Ovary (tissue), 9 donors: ENCODE measurements around the gene XYLT1. TPM values are rescaled to one million over a fixed set of nuclear protein-coding genes. Genes with fewer than 3 reads are reported as not detected.

Experiments used
- DNase-seq, 5 donors: peaks; one replicate each; pipeline ENCODE4 v3.0.0-alpha.2; 2019 to 2020
- H3K27ac ChIP-seq, 2 donors: fragments of 200-600 bp; one replicate each; pipeline versions ENCODE4 v1.5.1 to v1.8.0; 2019 to 2022
- H3K27me3 ChIP-seq: fragments of 200-600 bp; one replicate; pipeline ENCODE4 v1.8.0; 2022
- H3K36me3 ChIP-seq: fragments of 200-600 bp; sonication (generic); one replicate; pipeline ENCODE4 v1.5.1; 2019
- H3K4me1 ChIP-seq: one replicate; pipeline ENCODE4 v1.8.1; 2013; ENCODE audit warnings: mild to moderate bottlenecking, moderate library complexity; ENCODE audit not compliant: insufficient read depth
- H3K4me3 ChIP-seq: fragments of 200-600 bp; sonication (generic); one replicate; pipeline ENCODE4 v1.5.1; 2017
- H3K9me3 ChIP-seq, 2 donors: fragments of 200-600 bp in 1 of 2; sonication (generic) in 1 of 2; one replicate each; pipeline versions ENCODE4 v1.5.1 to v1.8.1; 2013 to 2019; ENCODE audit warnings: mild to moderate bottlenecking in 1 of 2, moderate library complexity in 1 of 2
- EP300 ChIP-seq: sonication (generic); formaldehyde crosslinking; IDR thresholded peaks from one replicate; pipeline ENCODE4 v1.6.1; 2017; ENCODE audit warnings: antibody characterized with exemption
- POLR2A ChIP-seq: fragments of 450-650 bp; IDR thresholded peaks from one replicate; pipeline ENCODE4 v1.6.1; 2017; ENCODE audit warnings: antibody characterized with exemption, mild to moderate bottlenecking, moderate library complexity
- WGBS, 3 donors: extraction: QIAGEN DNeasy Blood & Tissue Kit in 1 of 3; methylation state at CpG; one replicate each; pipeline versions ENCODE4 v1.1.5 to v1.1.7; 2013 to 2017; 5-methylcytosine and 5-hydroxymethylcytosine counted together
- intact Hi-C, 4 donors: fragments of 100-400 bp; cut with DNase I; formaldehyde crosslinking; loops; one replicate each; pipeline versions ENCODE4 v1.11.0 to v1.15.1; 2022 to 2023
- polyA plus RNA-seq, 2 donors: library from polyadenylated mRNA; stranded (reverse); fragments of 200-250 nt in 1 of 2; fragments of 350-450 nt in 1 of 2; fragmentation: Illumina TruSeq in 1 of 2; extraction: RNeasy Lipid Tissue Mini Kit (QIAGEN cat#74804) in 1 of 2; gene quantifications; one replicate each; pipeline ENCODE4 v1.2.3, GENCODE V29; 2013 to 2014
- total RNA-seq, 7 donors: library from RNA; depleted of rRNA in 2 of 7; stranded (reverse); fragments of >200 nt in 2 of 7; fragmentation: NEBNext Ultra II Directional in 3 of 7; extraction: Animal tissue kit (Norgen Biotek cat#: 25700) in 3 of 7; gene quantifications; one replicate each; pipeline versions ENCODE4 v1.1.0 to v1.2.4, GENCODE V29; 2016 to 2023
- TF ChIP-seq, protein P1 (sequence below), 3 donors: fragments of 450-650 bp in 2 of 3; fragments of 200-600 bp in 1 of 3; IDR thresholded peaks; one replicate each; pipeline versions ENCODE4 v1.5.1 to v1.8.0; 2016 to 2022; ENCODE audit warnings: antibody characterized with exemption in 3 of 3, mild to moderate bottlenecking in 1 of 3
- donor health status: DM: no; HTN: no; CAD: no; lungs with moderate emphysema.
- donor health status: DM: no; HTN: no; CAD: no.
- donor health status: Bipolar disorder and iron deficiency.
- donor health status: DM: yes; HTN: yes; CAD: no.
- donor health status: DM: no; HTN: no; CAD: no.
- donor health status: DM: yes; HTN: yes; CAD: no.

The XYLT1 gene
- total and polyA plus RNA-seq, 9 donors: 3.2 to 38.0 (median 17.3) TPM

DNA sequence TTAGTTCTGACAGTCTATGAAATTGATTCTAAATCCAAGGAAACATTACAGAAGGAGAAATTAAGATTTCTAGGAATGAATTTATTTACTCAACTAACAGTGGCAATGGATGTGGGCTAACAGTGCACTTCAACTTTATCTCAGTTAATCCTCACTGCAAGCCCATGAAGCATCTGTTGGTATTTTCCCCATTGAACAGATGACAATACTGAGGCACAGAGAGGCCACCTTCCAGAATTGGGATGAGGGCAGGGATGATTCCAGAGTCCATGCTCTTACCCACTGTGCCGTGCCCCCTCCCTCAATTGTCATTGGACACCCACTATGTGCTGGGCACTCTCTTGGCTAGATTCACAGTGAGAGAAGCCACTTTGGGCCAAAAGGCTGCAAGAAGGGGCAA is 89.0 kb downstream of the XYLT1 start:
- no peak for TF ChIP-seq POLR2A
- TF ChIP-seq EP300: no peak
- TF ChIP-seq, protein P1, sequence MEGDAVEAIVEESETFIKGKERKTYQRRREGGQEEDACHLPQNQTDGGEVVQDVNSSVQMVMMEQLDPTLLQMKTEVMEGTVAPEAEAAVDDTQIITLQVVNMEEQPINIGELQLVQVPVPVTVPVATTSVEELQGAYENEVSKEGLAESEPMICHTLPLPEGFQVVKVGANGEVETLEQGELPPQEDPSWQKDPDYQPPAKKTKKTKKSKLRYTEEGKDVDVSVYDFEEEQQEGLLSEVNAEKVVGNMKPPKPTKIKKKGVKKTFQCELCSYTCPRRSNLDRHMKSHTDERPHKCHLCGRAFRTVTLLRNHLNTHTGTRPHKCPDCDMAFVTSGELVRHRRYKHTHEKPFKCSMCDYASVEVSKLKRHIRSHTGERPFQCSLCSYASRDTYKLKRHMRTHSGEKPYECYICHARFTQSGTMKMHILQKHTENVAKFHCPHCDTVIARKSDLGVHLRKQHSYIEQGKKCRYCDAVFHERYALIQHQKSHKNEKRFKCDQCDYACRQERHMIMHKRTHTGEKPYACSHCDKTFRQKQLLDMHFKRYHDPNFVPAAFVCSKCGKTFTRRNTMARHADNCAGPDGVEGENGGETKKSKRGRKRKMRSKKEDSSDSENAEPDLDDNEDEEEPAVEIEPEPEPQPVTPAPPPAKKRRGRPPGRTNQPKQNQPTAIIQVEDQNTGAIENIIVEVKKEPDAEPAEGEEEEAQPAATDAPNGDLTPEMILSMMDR (IDR thresholded peaks at IDR 0.05): no peak

DNA sequence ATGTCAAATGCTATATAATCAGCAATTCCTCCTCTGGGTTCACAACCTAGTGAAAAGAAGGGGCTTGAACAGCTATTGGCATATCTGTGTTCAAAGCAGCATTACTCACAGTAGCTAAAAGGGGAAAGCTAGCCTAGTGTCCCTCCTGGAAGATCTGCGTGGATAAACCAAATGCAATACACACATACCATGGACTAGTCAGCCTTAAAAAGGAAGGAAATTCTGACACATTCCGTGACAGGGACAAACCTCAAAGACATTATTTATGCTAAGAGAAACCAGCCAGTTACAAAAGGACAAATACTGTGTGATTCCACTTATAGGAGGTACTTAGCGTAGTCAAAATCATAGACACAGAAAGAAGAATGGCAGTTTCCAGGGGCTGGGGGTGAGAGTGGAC is 90.1 kb downstream of the XYLT1 start:
- Histone ChIP-seq H3K9me3 (no peaks in the 10 kb centered on the region), H3K27me3 (no peaks in the 10 kb centered on the region), H3K27ac (no peak overlapping the region), H3K4me3 (no peak overlapping the region), H3K4me1 (peaks cover 11% of the 10 kb centered on the region), H3K36me3 (no peaks in the 10 kb centered on the region)
- no peak for TF ChIP-seq POLR2A
- TF ChIP-seq, protein P1 (IDR thresholded peaks at IDR 0.05): no peak
- no peak for TF ChIP-seq EP300
- intact Hi-C loops: no loop called here
- no peak for DNase-seq
- WGBS, 3 donors: 84 to 88% (median 85%) methylated on average over 3 of the region's 3 CpGs

More for the DNA sequence above, 89.0 kb downstream of the XYLT1 start:
- no peak overlapping the region for H3K27ac ChIP-seq
- no peaks in the 10 kb centered on the region for H3K9me3 ChIP-seq
- intact Hi-C loops: no loop called here
- H3K4me3 ChIP-seq: no peak overlapping the region
- no peak for DNase-seq
- peaks cover 11% of the 10 kb centered on the region for H3K4me1 ChIP-seq
- H3K36me3 ChIP-seq: no peaks in the 10 kb centered on the region
- no peaks in the 10 kb centered on the region for H3K27me3 ChIP-seq
- 86 to 98% (median 95%) methylated on average over 1 of the region's 1 CpG for WGBS, 3 donors

DNA sequence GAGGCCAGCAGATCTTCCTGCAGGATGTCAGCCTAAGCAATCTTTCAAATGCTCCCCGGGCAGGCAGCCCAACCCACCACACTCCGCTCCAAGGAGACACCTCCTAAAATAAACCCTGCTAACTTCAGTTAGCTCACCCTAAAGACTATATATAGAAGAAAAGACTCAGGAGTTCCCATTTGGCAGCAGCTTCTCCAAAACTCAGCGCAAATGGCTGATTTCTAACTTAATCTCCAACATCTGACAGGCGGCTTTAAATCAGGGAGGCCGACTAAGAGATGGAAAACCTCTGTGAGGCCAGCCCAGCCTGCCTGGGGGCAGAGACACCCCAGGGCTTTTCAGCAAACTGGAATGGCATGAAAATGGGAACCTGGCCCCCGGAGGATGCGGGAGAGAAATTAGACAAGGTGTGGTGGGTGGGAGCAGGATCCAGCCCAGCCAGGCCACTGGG is 91.6 kb downstream of the XYLT1 start:
- WGBS, 3 donors: 24 to 32% (median 30%) methylated on average over 7 of the region's 7 CpGs
- Histone ChIP-seq H3K27me3 (no peaks in the 10 kb centered on the region), H3K4me1 (peaks cover 11% of the 10 kb centered on the region), H3K4me3 (no peak overlapping the region), H3K27ac (no peak overlapping the region), H3K36me3 (no peaks in the 10 kb centered on the region), H3K9me3 (no peaks in the 10 kb centered on the region)
- TF ChIP-seq EP300 (no peak), POLR2A (no peak)
- TF ChIP-seq, protein P1 (IDR thresholded peaks at IDR 0.05): no peak
- peak in 4 of 5 donors; percentile 42 to 59 (median 48) for DNase-seq
- intact Hi-C loops: no loop called here

DNA sequence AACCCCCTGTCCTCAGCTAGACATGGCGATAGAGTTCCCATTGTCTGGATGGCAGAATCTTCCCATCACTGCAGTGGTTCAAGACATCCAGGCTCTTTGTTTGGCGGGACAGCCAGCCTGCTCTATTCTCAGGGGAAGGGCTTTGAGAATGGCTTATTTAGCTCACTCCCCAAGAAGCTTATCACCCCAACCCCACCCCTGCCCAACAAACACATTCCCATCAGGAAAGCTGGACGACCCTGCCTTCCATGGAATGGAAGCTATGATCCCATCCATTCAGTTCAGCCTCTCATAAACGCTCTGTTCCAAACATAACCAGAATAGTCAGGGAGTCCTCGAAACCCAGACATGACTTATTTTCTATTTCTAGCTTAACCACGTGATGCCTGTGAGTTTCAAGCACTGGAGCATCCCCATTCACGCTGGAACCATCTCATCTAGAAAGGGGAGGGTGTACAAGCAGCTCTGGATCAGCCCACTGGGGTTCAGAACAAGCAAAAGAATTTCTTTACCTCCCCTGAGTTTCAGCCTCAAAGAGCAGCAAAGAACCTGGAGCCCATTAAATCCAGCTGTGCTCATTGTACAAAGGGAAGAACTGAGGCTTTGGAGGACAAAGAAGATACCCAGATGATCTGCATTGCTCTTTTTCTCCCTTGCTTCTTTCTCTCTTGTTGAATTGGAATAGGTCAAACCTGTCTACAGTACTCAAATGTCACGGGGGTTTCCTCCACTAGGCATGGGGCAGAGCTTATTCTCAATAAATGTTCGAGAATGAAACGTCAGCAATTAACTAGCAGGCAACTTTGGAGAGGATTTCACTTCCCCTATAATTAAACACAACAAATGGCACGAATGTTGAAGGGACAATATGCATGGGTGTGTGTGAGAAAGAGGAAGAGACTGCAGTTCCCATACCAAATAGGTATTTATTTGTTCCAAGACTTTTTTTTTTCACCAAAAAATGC is 93.1 kb downstream of the XYLT1 start:
- no peak overlapping the region for H3K27ac ChIP-seq
- no peak for DNase-seq

More for the DNA sequence above, 93.1 kb downstream of the XYLT1 start:
- Histone ChIP-seq H3K4me1 (peaks cover 11% of the 10 kb centered on the region), H3K9me3 (no peaks in the 10 kb centered on the region), H3K4me3 (no peak overlapping the region), H3K27me3 (no peaks in the 10 kb centered on the region), H3K36me3 (no peaks in the 10 kb centered on the region)
- intact Hi-C loops: no loop called here
- no peak for TF ChIP-seq EP300
- TF ChIP-seq POLR2A: no peak
- TF ChIP-seq, protein P1 (IDR thresholded peaks at IDR 0.05): no peak
- 50 to 57% (median 54%) methylated on average over 11 of the region's 11 CpGs for WGBS, 3 donors
